ENCODE measurements around the gene ZNF654. TPM values are rescaled to one million over a fixed set of nuclear protein-coding genes. Genes with fewer than 3 reads are reported as not detected.

Gene ZNF654
- total and polyA plus RNA-seq, 2 donors (not counting 3 experiments of a cell fraction or from before 2014, with no cell fraction given): 2.9 to 14.6 TPM

GRCh38 chr3:88168171-88168570 lies 109.1 kb downstream of the ZNF654 start:
- H3K4me1 ChIP-seq (ENCODE audit: control insufficient read depth, extremely low read depth, insufficient read depth, low read length): no peaks in the 10 kb centered on the region
- intact Hi-C loops (cut with micrococcal nuclease) (no loop called here), dilution Hi-C loops (cut with MboI; ENCODE audit: extremely low pct_ligation_motif_present, low sequenced_read_pairs) (no loop called here)
- H3K9me3 ChIP-seq (replicated peaks; ENCODE audit: control insufficient read depth, insufficient read depth, low read length): no peaks in the 10 kb centered on the region
- H3K79me2 ChIP-seq (ENCODE audit: control insufficient read depth, insufficient read depth, low read length): no peaks in the 10 kb centered on the region
- CTCF ChIA-PET: interaction anchor here (1.7 kb wide), 1 partner anchor 12 kb away, joined by 4 read pairs; no protein-coding TSS in a partner anchor
- DNase-seq (ENCODE audit: low read depth, low spot score) (no peak), FAIRE-seq (no peak)
- H4K20me1 ChIP-seq (replicated peaks; ENCODE audit: control insufficient read depth, extremely low read depth, insufficient read depth, low read length): no peaks in the 10 kb centered on the region
- no peak overlapping the region for H3K27ac ChIP-seq (ENCODE audit: insufficient read depth, low read depth, low read length)
- no peaks in the 10 kb centered on the region for H3K27me3 ChIP-seq (ENCODE audit: control insufficient read depth in 2 of 2, insufficient read depth in 2 of 2, low read length in 2 of 2)
- no peaks in the 10 kb centered on the region for H3K9me1 ChIP-seq (replicated peaks; ENCODE audit: control insufficient read depth, extremely low read depth, insufficient read depth, low read length)
- POLR2A ChIA-PET: no interaction called here
- no peak overlapping the region for H3K9ac ChIP-seq (replicated peaks; ENCODE audit: extremely low read depth, insufficient read depth, low read length)
- no peak overlapping the region for H3K4me2 ChIP-seq (ENCODE audit: insufficient read depth, low read length)
- no peaks in the 10 kb centered on the region for H3K36me3 ChIP-seq (ENCODE audit: control insufficient read depth in 2 of 2, extremely low read depth in 1 of 2, insufficient read depth in 2 of 2, low read length in 2 of 2)
- H2AFZ ChIP-seq (ENCODE audit: low read depth, low read length): no peak overlapping the region
- BruUV-seq (replicated peaks): no TSS peak
- H3K4me3 ChIP-seq (replicated peaks in 1 of 3; ENCODE audit: insufficient read depth in 1 of 3, low read depth in 1 of 3, low read length in 3 of 3): no peak overlapping the region
- TF ChIP-seq FOS (IDR thresholded peaks at IDR 0.05; ENCODE audit: borderline replicate concordance, insufficient read depth, low read length) (no peak), JUN (IDR thresholded peaks at IDR 0.05; ENCODE audit: borderline replicate concordance, insufficient read depth, insufficient read length, low read depth) (no peak), GATA2 (IDR thresholded peaks at IDR 0.05; ENCODE audit: insufficient read depth, insufficient read length, low read depth, low read length) (no peak), CTCF (IDR thresholded peaks at IDR 0.05; ENCODE audit: extremely low read depth in 1 of 2, insufficient read depth in 1 of 2, low read depth in 1 of 2, low read length in 2 of 2) (no peak), MYC (IDR thresholded peaks at IDR 0.05; ENCODE audit: low read depth, low read length) (no peak), EZH2 (IDR thresholded peaks at IDR 0.05; ENCODE audit: borderline replicate concordance, low read depth, low read length, severe bottlenecking) (no peak), POLR2AphosphoS5 (IDR thresholded peaks at IDR 0.05; ENCODE audit: insufficient read depth, low read depth, low read length) (no peak), MAX (IDR thresholded peaks at IDR 0.05; ENCODE audit: insufficient read depth, insufficient read length) (no peak), POLR2A (IDR thresholded peaks at IDR 0.05; ENCODE audit: low read depth, low read length) (no peak)

Data from endothelial cell of umbilical vein (primary cell).